HG03064 (cell line): ENCODE data around the gene AGPAT1.
A peak's percentile ranks its signal among the peaks of the same experiment; 100 is the strongest.
"Not testable (repeated sequence)": the region's sequence is repeated elsewhere in the genome, so short reads cannot be mapped to it uniquely, and the experiment has no call there.

Source experiments
- ATAC-seq: cut with Tn5 transposase; IDR thresholded peaks from one replicate; pipeline ENCODE4 v1.9.1; 2021; ENCODE audit warnings: low read depth; ENCODE audit not compliant: unreplicated experiment

The AGPAT1 gene

DNA sequence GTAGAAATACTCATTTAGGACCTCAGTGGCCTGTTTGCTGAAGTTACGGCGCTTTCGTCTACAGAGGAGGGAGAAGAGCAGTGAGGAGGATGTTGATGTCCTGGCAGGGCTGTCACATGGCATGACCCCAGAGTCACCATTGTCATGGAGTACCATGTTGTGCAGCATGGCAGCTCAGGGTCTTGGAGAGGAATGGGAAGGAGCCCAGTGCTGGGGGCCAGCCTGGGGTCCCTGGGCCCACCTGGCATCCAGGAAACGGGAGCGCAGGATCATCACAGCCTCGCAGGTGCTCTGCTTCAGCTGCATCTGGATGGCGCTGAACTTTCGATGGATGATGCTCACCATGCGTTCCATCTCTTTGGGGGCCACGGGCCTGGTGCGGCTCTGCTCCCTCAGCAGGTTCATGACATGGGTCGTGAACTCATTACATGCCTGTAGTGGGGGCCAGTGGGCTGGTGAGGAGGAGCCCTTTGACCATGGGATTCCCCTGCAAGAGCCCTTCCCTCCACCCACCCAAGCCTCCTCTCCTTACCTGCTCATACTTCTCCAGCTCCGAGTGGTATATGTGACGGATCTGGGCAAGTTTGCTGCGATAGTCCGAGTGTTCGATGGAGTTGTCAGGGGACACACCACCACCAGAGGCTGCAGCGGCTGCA is 12.0 kb upstream of the AGPAT1 start:
- ATAC-seq: not testable (repeated sequence)

DNA sequence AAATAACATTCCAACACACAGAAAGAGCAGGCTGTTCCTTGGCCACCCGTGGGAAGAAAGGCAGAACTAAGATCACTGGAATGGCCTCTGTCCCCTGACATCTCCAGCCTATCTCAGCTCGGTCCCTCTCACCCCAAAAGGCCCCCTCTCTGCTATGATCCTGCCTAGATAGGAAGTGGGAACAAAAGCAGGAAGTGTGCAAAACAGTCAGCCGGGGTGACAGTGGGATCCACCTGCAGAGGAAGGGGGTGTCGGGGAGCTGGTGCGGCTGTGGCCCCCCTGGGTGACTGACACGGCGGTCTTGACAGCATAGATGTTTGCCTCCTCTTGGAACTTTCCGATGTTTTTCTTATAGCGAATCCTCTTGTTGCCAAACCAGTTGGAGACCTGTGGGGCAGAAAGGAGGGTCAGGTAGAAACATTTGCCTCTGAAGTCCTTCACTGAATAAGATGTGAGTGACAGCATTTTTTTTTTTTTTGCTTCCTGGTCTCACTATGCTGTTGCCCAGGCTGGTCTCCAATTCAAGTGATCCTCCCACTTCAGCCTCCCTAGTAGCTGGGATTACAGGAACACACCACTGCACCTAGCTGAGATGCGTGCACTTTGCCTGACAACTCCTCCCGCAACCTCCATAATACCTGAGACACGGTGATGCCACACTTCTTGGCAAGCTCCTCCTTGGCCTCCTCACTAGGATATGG is 11.3 kb upstream of the AGPAT1 start:
- no peak for ATAC-seq

DNA sequence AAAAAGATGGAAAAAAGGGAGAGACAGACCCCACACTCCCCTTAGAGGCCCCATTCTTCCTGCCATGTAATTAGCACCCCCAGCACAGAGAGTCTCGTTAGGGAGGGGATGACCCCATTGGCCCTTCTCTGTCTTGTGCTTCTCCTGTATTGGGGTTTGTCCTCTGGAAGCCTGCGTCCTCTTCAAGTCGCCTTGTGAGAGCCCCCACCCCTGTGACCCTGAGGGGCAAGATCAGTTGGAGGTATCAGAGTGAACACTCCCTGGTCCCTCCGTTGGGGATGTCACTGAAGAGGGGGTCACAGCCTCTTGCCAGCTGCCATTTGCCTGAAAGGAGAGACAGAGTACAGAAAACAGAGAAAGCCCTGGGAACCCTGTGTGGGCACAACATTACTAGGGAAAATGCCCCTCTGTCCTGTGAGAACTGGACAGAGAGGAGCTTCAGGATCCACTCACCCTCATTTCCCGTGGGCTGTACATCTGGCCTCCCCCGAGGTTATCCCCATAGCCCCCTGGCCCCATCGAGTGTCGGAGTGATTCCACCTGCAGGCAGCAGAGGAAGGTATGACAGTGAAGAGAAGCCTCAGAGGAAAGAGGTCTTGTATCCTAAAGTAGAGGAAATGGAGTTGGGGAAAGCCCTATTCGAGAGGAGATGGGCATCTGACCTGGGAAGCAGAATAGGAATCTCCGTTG is 10.4 kb upstream of the AGPAT1 start:
- not testable (repeated sequence) for ATAC-seq

DNA sequence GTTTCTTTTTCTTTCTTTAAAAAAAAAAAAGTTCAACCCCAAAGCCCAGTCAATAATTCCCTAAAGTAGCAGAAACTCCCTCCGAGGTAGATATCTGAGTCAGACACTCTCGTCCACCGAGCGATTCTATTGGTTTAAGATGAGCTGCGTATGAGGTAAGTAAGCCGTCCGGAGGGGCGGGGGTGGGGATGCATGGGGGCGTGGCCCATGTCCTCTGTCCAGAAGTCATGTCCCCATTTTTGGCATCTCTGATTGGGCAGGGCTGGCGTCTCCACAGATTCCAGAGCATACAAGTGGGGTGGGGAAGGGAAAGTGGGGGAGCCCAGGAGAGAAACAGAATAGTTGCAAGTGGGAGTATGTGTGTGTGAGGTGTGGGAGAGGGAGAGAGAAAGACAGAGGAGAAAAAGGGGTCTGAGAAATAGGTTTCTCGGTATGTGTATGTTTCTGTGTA is 9.8 kb upstream of the AGPAT1 start:
- not testable (repeated sequence) for ATAC-seq

DNA sequence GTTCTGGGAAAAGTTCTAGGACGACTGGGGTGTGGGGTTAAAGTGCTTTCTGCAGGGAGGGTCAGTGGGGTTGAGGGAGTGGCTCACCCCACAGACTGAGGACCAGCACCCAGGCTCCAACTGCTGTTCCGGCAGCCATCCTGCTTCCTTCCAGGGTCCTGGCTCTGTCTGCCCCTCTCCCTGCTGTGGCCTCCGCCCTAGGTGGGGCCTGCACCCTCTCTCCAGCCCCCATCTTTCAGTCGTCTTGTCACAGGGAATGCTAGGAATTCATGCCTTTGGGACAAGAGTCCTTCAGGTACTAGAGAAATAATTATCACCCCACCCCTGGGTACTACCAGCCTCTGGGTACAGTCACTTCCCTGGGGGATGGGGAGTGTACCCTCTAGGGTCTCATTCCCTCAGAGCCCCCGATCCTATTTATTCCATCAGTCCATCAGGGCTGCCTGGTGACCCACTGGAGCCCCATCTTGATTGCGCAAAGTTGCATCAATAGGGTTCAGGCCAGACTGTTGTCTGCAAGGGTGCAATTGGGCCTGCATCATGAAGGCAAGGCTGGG is 8.3 kb upstream of the AGPAT1 start, which contains the start of gene AGER:
Gene AGER (minus strand): TSS at position 170 of the 557 bp plus-strand sequence. CDS start 31 bp downstream, at position 139.
- ATAC-seq: no peak

DNA sequence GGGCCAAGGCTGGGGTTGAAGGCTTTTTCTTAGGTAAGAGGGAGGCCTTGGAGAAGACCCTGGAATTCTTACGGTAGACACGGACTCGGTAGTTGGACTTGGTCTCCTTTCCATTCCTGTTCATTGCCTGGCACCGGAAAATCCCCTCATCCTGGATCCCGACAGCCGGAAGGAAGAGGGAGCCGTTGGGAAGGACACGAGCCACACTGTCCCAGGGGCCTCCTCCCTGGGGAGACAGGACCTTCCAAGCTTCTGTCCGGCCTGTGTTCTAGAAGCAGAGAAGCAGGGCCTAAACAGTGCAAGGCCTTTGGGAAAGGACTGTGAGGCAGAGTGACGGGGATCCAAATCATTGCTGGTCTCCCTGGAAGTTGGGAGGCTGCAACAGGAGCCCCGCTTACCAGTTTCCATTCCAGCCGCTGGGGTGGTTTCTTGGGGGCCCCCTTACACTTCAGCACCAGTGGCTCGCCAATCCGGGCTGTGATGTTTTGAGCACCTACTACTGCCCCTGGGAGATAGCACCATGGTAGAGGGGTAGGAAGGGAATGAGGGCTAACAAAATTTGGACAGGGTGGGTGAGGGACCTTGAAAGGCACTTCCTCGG is 7.7 kb upstream of the AGPAT1 start:
- no peak for ATAC-seq

DNA sequence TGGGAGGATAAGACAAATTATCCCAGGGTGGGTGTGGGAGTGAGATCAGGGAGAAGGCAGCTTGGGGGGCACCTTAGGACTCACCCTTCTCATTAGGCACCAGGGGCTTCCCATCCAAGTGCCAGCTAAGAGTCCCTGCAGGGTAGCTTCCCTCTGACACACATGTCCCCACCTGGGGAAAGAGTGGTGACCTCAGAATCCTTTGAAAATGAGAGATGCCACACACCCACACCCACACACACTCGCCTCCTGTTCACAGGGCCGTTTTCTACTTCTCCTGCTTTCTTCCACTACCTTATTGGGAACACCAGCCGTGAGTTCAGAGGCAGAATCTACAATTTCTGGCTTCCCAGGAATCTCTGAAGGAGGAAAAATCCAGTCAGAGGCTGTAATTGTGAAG is 7.1 kb upstream of the AGPAT1 start:
- ATAC-seq: no peak

DNA sequence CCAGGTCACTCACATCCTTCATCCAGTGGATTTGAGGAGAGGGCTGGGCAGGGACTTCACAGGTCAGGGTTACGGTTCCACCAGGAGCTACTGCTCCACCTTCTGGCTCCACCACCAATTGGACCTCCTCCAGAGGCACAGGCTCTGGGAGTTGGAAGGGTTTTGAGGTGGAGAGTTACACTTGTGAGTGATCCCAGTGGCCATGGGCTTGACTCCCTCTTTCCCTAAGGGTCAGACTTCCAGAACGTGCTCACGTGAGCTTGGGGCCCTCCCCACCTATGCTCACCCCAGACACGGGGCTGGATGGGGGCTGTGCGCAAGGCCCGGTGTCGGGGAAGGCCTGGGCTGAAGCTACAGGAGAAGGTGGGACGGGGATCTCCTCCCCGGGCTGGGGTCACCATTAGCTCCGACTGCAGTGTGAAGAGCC is 6.7 kb upstream of the AGPAT1 start:
- no peak for ATAC-seq

DNA sequence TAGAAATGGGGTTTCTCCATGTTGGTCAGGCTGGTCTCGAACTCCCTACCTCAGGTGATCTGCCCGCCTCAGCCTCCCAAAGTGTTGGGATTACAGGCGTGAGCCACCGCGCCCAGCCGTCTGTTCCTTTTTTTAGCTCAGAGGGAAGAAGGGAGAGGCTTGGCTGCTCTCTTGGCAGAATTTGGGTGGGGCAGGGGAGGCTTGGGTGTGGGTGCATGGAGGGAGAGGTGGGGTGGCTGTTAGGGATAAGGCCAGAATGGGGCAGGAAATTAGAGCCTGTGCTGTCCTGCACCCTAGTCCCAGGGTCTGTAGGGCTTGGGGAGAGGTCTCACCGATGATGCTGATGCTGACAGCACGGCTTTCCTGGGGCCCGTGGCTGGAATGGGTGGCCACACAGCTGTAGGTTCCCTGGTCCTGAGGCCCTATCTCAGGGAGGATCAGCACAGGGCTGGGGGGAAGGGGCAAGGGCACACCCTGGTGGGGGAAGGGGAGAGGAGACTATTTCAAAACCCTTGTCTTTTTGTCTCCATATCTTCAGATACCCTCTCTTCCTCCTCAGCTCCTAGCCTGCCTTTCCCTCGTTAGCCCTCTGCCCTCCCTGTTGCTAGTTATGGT is 6.1 kb upstream of the AGPAT1 start:
- ATAC-seq: no peak

DNA sequence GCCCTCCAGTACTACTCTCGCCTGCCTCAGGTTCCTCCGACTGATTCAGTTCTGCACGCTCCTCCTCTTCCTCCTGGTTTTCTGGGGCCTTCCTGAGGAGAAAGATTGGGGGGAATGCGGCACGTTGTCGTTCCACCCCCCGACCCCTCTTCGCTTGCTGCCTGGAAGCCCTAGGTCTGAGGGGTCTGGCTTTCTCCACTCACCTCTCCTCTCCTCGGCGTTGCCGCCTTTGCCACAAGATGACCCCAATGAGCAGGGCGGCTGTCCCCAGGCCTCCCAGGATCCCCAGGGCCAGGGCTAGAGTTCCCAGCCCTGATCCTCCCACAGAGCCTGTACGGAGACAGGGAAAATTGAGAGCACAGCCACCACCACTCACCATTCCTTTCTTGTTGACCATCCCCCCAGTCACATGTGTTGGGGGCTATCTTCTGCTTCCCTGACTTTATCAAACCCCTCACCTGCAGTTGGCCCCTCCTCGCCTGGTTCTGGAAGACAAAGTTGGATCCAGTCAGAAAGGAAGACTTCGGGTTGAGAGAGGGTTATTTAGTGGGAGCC is 5.3 kb upstream of the AGPAT1 start:
- ATAC-seq: no peak

DNA sequence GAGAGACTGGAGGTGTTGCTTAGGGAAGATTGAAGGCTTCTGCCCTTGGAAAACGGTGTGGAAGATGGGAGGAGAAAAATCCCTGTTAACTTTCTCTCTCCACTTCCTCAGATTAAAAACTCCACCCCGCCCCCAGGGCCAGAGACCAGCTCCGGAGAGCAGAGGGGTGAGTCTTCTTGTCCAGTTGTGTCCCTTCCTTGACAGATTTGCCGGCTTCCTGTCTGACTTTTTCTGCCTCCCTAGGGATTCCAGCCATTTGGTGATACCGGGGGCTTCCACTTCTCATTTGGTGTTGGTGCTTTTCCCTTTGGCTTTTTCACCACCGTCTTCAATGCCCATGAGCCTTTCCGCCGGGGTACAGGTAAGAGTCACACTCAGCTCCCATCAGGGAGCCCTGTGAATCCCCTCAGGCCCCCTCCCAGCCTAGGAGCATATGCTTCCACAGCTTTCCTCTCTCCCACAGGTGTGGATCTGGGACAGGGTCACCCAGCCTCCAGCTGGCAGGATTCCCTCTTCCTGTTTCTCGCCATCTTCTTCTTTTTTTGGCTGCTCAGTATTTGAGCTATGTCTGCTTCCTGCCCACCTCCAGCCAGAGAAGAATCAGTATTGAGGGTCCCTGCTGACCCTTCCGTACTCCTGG is 4.0 kb upstream of the AGPAT1 start:
- no peak for ATAC-seq

DNA sequence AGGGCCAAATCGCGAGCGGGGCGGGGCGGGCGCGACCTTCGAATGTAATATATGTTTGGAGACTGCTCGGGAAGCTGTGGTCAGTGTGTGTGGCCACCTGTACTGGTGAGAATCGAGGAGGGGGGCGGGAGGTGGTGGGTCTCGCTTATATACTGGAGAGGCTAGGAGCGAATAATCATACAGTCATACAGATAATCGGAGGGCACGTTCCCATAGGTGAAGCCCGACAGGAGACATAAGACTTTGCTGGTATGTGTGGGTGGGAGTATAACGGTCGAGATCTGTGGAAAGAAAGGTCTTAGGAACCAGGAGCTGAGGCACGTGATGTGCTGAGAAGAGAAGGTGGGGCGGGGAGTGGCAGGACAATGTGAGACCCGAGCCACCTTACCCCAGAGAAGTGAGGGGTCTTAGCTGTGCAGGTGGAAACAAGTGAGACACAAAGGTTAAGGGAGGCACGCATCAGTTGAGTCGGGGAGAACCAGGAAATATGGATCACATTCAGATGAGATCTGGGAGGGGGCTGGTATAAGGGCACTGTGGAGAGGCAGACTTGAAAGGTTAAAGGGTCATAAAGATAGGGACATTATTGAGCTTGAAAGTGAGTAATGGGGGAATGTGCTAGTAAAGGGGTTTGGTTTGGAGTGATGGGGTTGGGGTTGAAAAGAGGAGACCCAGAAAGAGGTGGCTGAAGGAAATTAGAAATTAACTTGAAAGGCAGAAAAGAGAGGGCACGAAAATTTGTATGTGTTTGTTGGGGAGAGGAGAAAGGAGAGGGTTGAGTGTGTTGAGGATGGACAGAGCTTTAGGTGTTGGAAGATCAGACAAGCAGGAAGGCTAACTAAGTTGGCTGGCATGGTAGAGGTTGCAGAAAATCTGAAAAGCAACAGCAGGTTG is 2.9 kb upstream of the AGPAT1 start:
- no peak for ATAC-seq

DNA sequence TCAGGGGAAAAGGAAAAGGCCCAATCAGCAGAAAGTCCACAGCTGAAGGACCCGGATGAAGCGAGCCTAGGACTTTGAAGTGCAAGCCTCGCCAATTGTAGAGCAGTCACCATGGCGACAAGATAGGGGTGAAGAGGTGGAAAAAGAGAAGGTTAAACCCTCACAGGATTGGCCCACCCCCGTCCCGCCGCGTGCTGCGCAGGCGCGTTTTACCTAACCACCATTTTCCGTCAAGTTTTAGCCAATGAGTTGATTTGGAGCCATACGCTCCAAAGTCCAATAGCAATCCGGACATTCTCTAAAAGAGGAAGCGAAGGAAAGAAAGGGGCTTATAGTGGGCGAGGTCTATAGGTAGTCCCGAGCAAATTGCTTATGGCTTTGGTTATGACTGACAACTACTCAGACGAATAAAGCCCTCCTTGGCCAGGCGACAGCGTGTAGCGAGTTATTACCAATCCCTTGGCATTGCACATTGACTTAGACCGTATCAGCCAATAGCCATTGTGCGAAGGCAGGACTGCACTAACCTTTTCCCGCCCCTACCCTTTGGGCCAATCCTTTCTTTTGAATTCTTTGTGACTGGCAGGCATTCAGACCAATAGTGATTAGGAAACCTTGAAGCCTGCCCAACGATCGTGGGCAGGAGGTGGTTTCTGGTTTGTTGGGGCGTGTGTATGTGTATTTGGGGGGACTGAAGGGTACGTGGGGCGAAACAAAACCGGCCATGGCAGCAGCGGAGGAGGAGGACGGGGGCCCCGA is 2.1 kb upstream of the AGPAT1 start, which contains the start of gene RNF5:
Gene RNF5 (plus strand): TSS at position 618 of the 759 bp plus-strand sequence. CDS start 107 bp downstream, at position 725.
- peak; percentile 86 for ATAC-seq

DNA sequence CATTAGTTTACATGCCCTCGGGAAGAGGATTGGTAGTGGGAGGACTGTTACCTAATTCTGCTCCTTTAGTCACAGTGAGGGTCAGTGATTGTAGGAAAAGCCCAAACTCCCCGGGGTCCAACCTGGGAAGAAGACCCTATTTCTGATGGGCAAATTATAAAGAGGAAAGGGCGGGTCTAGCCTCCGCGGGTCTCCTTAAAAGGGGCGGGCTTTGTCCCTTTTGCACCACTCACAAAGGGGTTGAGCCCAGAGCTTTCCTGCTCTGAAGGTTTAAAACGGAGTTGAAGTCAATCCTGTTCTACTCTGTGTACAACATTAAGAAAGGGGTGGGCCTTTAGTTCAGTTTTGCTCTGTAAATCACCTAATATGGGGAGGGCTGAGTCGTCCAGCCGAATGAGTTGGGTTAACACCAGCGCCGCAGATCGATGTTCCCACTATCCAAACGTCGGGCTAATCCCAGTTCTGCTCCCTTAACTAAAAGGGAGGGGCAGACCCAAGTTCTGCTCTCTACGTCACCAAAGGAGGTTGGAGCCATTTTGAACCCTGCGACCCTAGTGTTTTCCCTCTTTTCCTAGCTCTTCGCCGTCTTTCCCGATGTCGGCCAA is 1.4 kb upstream of the AGPAT1 start:
- no peak for ATAC-seq

DNA sequence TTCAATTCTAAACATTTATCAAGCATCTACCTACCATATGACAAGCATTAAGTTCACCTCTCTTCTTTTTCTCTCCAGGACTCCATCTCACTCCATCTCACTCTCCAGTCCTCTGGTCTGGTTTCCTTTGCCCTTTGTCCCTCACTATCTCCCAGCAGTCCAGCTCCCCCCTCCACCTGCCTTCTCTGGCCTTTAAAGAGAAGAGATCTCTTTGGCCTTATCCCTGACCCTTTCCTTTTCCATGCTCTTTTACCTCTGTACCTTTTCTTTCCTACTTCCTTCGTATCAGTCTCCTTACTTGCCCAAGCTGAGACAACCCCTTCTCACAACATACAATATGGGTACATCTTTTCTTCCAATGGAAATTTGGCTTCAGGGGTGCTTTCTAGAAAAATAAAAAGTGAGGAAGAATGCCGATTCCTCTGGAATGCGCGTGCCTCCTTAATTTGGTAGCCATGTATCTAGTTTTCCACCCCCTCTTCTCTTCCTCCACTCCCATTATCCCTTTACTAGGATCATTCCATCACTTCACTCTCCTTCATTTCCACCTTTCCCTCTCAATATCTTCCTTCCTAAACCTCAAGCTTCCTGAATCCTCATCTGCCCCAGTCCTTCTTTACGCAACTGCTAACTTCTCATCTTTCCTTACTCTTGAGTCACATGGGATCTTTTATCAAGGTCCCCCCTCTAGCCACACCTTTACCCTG is 745 bp upstream of the AGPAT1 start:
- no peak for ATAC-seq

DNA sequence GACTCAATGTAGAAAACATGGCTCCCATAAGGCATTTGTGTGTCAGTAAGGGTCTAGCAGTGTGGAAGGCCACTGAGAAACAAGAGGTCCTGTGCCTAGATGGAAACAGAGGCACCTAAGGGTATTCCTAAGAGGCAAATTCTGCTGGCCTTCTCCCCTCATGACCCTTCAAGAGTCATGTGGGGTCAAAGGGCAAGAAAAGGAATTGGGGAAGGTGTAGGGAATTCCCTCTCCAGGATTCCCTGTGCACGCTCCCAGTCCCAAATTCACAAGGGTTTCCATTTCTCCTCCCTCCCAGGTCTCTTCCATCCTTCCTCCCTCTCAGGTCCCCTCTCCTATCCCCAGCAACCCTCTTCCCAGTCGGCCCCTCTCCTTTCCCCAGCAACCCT is 568 bp downstream of the AGPAT1 start:
- no peak for ATAC-seq

DNA sequence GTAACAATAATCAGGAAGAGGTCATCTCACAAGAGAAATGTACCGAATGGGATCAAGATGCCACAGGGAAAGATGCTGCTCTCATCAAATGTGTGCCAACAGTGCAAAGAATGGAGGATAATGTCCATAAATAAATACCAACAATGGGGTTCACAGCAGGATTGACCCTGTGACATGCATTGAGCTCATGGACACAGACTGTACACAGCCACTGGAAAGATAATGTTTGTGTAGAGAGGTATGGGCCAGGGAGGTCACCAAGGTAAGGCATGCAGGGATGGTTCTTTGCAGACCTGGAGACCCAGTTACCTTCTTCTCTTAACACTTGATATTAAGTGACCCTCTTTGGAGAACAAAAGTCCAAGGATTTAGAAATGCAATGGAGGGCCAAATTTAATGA is 1.5 kb downstream of the AGPAT1 start:
- no peak for ATAC-seq
